Glutamatergic neuron (in vitro differentiated cells): ENCODE measurements around the gene C1orf226. TPM values are rescaled to one million over a fixed set of nuclear protein-coding genes. Genes with fewer than 3 reads are reported as not detected.

ENCODE experiments used
- DNase-seq: peaks from one replicate; pipeline ENCODE4 v3.0.0; 2022
- H3K27ac Mint-ChIP-seq: one replicate; pipeline ENCODE4 v1.8.0; 2020; ENCODE audit warnings: mild to moderate bottlenecking, mixed read lengths, inconsistent platforms; ENCODE audit not compliant: unreplicated experiment
- H3K27me3 Mint-ChIP-seq: one replicate; pipeline ENCODE4 v1.8.0; 2020; ENCODE audit warnings: mild to moderate bottlenecking, moderate library complexity, mixed read lengths, inconsistent platforms; ENCODE audit not compliant: unreplicated experiment
- H3K36me3 Mint-ChIP-seq: one replicate; pipeline ENCODE4 v1.8.0; 2020; ENCODE audit warnings: mild to moderate bottlenecking, mixed read lengths, inconsistent platforms; ENCODE audit not compliant: unreplicated experiment
- H3K4me1 Mint-ChIP-seq: one replicate; pipeline ENCODE4 v1.8.0; 2020; ENCODE audit warnings: mild to moderate bottlenecking, low read depth, mixed read lengths, inconsistent platforms; ENCODE audit not compliant: unreplicated experiment
- H3K4me3 Mint-ChIP-seq: one replicate; pipeline ENCODE4 v1.8.0; 2020; ENCODE audit warnings: mild to moderate bottlenecking, mixed read lengths, inconsistent platforms; ENCODE audit not compliant: unreplicated experiment
- H3K9me3 Mint-ChIP-seq: one replicate; pipeline ENCODE4 v1.8.0; 2020; ENCODE audit warnings: mild to moderate bottlenecking, moderate library complexity, mixed read lengths, inconsistent platforms; ENCODE audit not compliant: unreplicated experiment
- CTCF ChIP-seq: fragments of 200-600 bp; sonication (generic); IDR thresholded peaks from one replicate; pipeline ENCODE4 v1.5.0; 2021; ENCODE audit not compliant: partially characterized antibody, unreplicated experiment
- total RNA-seq: library from RNA; stranded (reverse); fragmentation: NEBNext Ultra II Directional; extraction: Animal tissue kit (Norgen Biotek cat#: 25700); gene quantifications from one replicate; pipeline ENCODE4 v1.2.1, GENCODE V29; 2021; ENCODE audit not compliant: unreplicated experiment

The C1orf226 gene
- total RNA-seq, 1 donor from 2014 or later = 12.3 TPM

GRCh38 chr1:162389021-162389818 lies 7.7 kb downstream of the C1orf226 start:
- peaks cover 2% of the 10 kb centered on the region for H3K27me3 Mint-ChIP-seq
- H3K4me1 Mint-ChIP-seq = peaks cover 23% of the 10 kb centered on the region
- H3K27ac Mint-ChIP-seq = no peak overlapping the region
- H3K9me3 Mint-ChIP-seq = peaks cover 9% of the 10 kb centered on the region
- H3K36me3 Mint-ChIP-seq = peaks cover 3% of the 10 kb centered on the region
- DNase-seq = no peak
- no peak overlapping the region for H3K4me3 Mint-ChIP-seq
- no peak for TF ChIP-seq CTCF

GRCh38 chr1:162389971-162390370 lies 8.4 kb downstream of the C1orf226 start:
- DNase-seq = no peak
- H3K4me3 Mint-ChIP-seq = no peak overlapping the region
- H3K4me1 Mint-ChIP-seq = peaks cover 20% of the 10 kb centered on the region
- peaks cover 2% of the 10 kb centered on the region for H3K27me3 Mint-ChIP-seq
- peaks cover 9% of the 10 kb centered on the region for H3K9me3 Mint-ChIP-seq
- H3K36me3 Mint-ChIP-seq = peaks cover 3% of the 10 kb centered on the region
- H3K27ac Mint-ChIP-seq = no peak overlapping the region
- no peak for TF ChIP-seq CTCF

GRCh38 chr1:162390396-162391185 lies 9.1 kb downstream of the C1orf226 start:
- DNase-seq = no peak
- no peaks in the 10 kb centered on the region for H3K36me3 Mint-ChIP-seq
- H3K27ac Mint-ChIP-seq = no peak overlapping the region
- no peak for TF ChIP-seq CTCF
- H3K27me3 Mint-ChIP-seq = peaks cover 2% of the 10 kb centered on the region
- H3K9me3 Mint-ChIP-seq = peaks cover 5% of the 10 kb centered on the region
- H3K4me1 Mint-ChIP-seq = peaks cover 20% of the 10 kb centered on the region
- H3K4me3 Mint-ChIP-seq = no peak overlapping the region

GRCh38 chr1:162391790-162392563 lies 10.4 kb downstream of the C1orf226 start:
- Mint-ChIP-seq H3K4me3 (no peak overlapping the region), H3K4me1 (peaks cover 21% of the 10 kb centered on the region), H3K36me3 (no peaks in the 10 kb centered on the region), H3K27ac (no peak overlapping the region), H3K27me3 (peaks cover 2% of the 10 kb centered on the region), H3K9me3 (peaks cover 5% of the 10 kb centered on the region)
- peak; percentile 44 for DNase-seq
- peak; percentile 81 for TF ChIP-seq CTCF
